GM12878 (cell line): ENCODE results near the gene EIF3M. TPM values are rescaled to one million over a fixed set of nuclear protein-coding genes. Genes with fewer than 3 reads are reported as not detected.

ENCODE experiments used
- ATAC-seq: fragments of 200-7000 bp; cut with Tn5 transposase; 3 replicates; pipeline ENCODE4 v1.9.1; 2020; ENCODE audit warnings: mild to moderate bottlenecking, moderate library complexity
- BruUV-seq: library from RNA; stranded (reverse); fragments of 400-500 nt; replicated peaks from 2 replicates; lab custom pipeline; 2021; lab: Mats Ljungman, UMichigan
- CTCF ChIA-PET: fragments of 300-600 bp; sonication (Branson Sonifier 250); formaldehyde crosslinking; extraction: SDS; loops from one replicate; lab custom pipeline; 2021; ENCODE audit warnings: inconsistent platforms; lab: Yijun Ruan, JAX
- POLR2A ChIA-PET: fragments of 350-600 bp; formaldehyde crosslinking; extraction: SDS; loops from one replicate; lab custom pipeline; 2021; ENCODE audit warnings: inconsistent platforms; lab: Charles Lee
- RAD21 ChIA-PET: fragments of 300-600 bp; sonication (Branson Sonifier 250); formaldehyde crosslinking; loops from one replicate; lab custom pipeline; 2023; ENCODE audit warnings: antibody characterized with exemption; ENCODE audit not compliant: unreplicated experiment; lab: Charles Lee
- SMC1A ChIA-PET: fragments of 300-600 bp; sonication (Branson Sonifier 250); formaldehyde crosslinking; loops from one replicate; lab custom pipeline; 2023; ENCODE audit not compliant: unreplicated experiment, uncharacterized antibody; lab: Charles Lee
- DNase-seq: peaks from one replicate; pipeline ENCODE4 v3.0.0-alpha.2; 2011; ENCODE audit warnings: low read depth, low spot score
- FAIRE-seq: peaks from 3 replicates; lab custom pipeline; 2011; peaks lifted over from hg19 to GRCh38; lab: Jason Lieb, UNC
- H2AFZ ChIP-seq: 2 replicates; pipeline ENCODE4 v1.6.0; 2011; ENCODE audit warnings: low read depth, low read length, control low read depth; ENCODE audit not compliant: control insufficient read depth
- H3K27ac ChIP-seq: 2 replicates; pipeline ENCODE4 v1.5.1; 2011; ENCODE audit warnings: control low read depth; ENCODE audit not compliant: control insufficient read depth, insufficient read depth
- H3K27me3 ChIP-seq, 2 experiments: replicated peaks in 1 of 2; 2 replicates each; pipeline versions ENCODE4 v1.6.0 to v1.6.1; 2011; ENCODE audit warnings: low read length in 1 of 2; ENCODE audit not compliant: control insufficient read depth in 2 of 2, insufficient read depth in 2 of 2
- H3K36me3 ChIP-seq, 2 experiments: 2 replicates each; pipeline ENCODE4 v1.5.1; 2011; ENCODE audit warnings: low read length in 1 of 2; ENCODE audit not compliant: control insufficient read depth in 2 of 2, insufficient read depth in 2 of 2
- H3K4me1 ChIP-seq: 2 replicates; pipeline ENCODE4 v1.6.1; 2011; ENCODE audit warnings: mild to moderate bottlenecking, low read length, moderate library complexity, mixed read lengths; ENCODE audit not compliant: control insufficient read depth, insufficient read depth
- H3K4me2 ChIP-seq: 2 replicates; pipeline ENCODE4 v1.6.0; 2011; ENCODE audit warnings: control low read depth; ENCODE audit not compliant: control insufficient read depth, insufficient read depth
- H3K4me3 ChIP-seq: fragments of 200-600 bp; sonication (generic); 2 replicates; pipeline ENCODE4 v1.5.1; 2016
- H3K79me2 ChIP-seq: 2 replicates; pipeline ENCODE4 v1.6.0; 2011; ENCODE audit warnings: low read length; ENCODE audit not compliant: control insufficient read depth, insufficient read depth
- H3K9ac ChIP-seq: 2 replicates; pipeline ENCODE4 v1.8.0; 2011; ENCODE audit warnings: low read length, control low read depth, mixed read lengths; ENCODE audit not compliant: control insufficient read depth, insufficient read depth
- H3K9me3 ChIP-seq: replicated peaks from 3 replicates; pipeline ENCODE4 v1.5.1; 2011; ENCODE audit warnings: mild to moderate bottlenecking, low read length; ENCODE audit not compliant: control insufficient read depth, insufficient read depth
- H4K20me1 ChIP-seq: 2 replicates; pipeline ENCODE4 v1.6.0; 2011; ENCODE audit not compliant: control insufficient read depth, insufficient read depth
- CTCF ChIP-seq, 3 experiments: IDR thresholded peaks in 2 of 3; conservative IDR thresholded peaks in 1 of 3; 2 replicates each; pipeline ENCODE4 v1.5.1; 2011; ENCODE audit warnings: low read depth in 3 of 3, low read length in 3 of 3, mild to moderate bottlenecking in 3 of 3, control low read depth in 2 of 3, moderate library complexity in 2 of 3, inconsistent platforms in 1 of 3, mixed read lengths in 1 of 3; ENCODE audit not compliant: control insufficient read depth in 2 of 3, insufficient read depth in 1 of 3; ENCODE audit errors: extremely low read depth in 1 of 3
- FOXK2 ChIP-seq: fragments of 450-650 bp; IDR thresholded peaks from 2 replicates; pipeline ENCODE4 v1.6.1; 2017; ENCODE audit warnings: mild to moderate bottlenecking, moderate library complexity
- HDGF ChIP-seq: fragments of 450-650 bp; IDR thresholded peaks from 2 replicates; pipeline ENCODE4 v1.6.1; 2016; ENCODE audit warnings: antibody characterized with exemption
- MTA2 ChIP-seq: fragments of 450-650 bp; IDR thresholded peaks from 2 replicates; pipeline ENCODE4 v1.6.1; 2016; ENCODE audit warnings: low read depth, mild to moderate bottlenecking, moderate library complexity
- MYC ChIP-seq: IDR thresholded peaks from 2 replicates; pipeline ENCODE4 v1.6.1; 2011; ENCODE audit warnings: mild to moderate bottlenecking, low read length, moderate library complexity, inconsistent platforms; ENCODE audit not compliant: insufficient read depth, insufficient replicate concordance, insufficient read length, severe bottlenecking
- RUNX3 ChIP-seq: IDR thresholded peaks from 2 replicates; pipeline ENCODE4 v1.6.1; 2012; ENCODE audit warnings: low read length, inconsistent platforms
- SRF ChIP-seq, 2 experiments: IDR thresholded peaks; 2 replicates each; pipeline ENCODE4 v1.6.1; 2011; ENCODE audit warnings: low read depth in 2 of 2, low read length in 2 of 2, mild to moderate bottlenecking in 1 of 2, moderate library complexity in 1 of 2
- SUPT20H ChIP-seq: IDR thresholded peaks from 2 replicates; pipeline ENCODE4 v1.6.1; 2011; ENCODE audit warnings: low read depth, mild to moderate bottlenecking, low read length, moderate library complexity, borderline replicate concordance; ENCODE audit not compliant: control insufficient read depth
- in situ Hi-C: fragments of 300-500 bp; cut with MboI; formaldehyde crosslinking; loops from 9 replicates; pipeline ENCODE4 v1.14.3; 2018; ENCODE audit warnings: mixed read lengths
- intact Hi-C: fragments of 100-400 bp; cut with micrococcal nuclease; formaldehyde crosslinking; loops from one replicate; pipeline ENCODE4 v1.14.2; 2022; ENCODE audit not compliant: unreplicated experiment
- polyA plus RNA-seq, 11 experiments: library from polyadenylated mRNA; depleted of rRNA in 4 of 11; unstranded in 6 of 11; stranded (reverse) in 5 of 11; fragments of >200 nt; fragmentation: Nextera tagmentation in 4 of 11; fragmentation: Illumina TruSeq in 1 of 11; extraction: Ambion mirVana in 4 of 11; extraction: Trizol in 1 of 11; gene quantifications; 1 replicate in 1 of 11; 2 replicates in 10 of 11; pipeline versions ENCODE4 v1.2.1 to v1.2.3, GENCODE V29; 2011 to 2016; ENCODE audit warnings: inconsistent platforms in 2 of 11, missing spikeins in 2 of 11, low read depth in 1 of 11
- total RNA-seq, 4 experiments: library from RNA; depleted of rRNA in 3 of 4; stranded (reverse); fragments of >200 nt in 3 of 4; fragmentation: Illumina TruSeq in 1 of 4; extraction: Trizol in 1 of 4; gene quantifications; 2 replicates each; pipeline versions ENCODE4 v1.2.1 to v1.2.3, GENCODE V29; 2013 to 2021

EIF3M gene
- total and polyA plus RNA-seq, 10 of the 15 experiments (the other 5 are each of a cell fraction or from before 2014, with no cell fraction given) = 392 to 1,205 (median 593) TPM

- TF ChIP-seq MYC (no peak), HDGF (no peak; the same call in 1 of the 2 replicates), CTCF (IDR thresholded peaks at IDR 0.05 in 2 of 3, conservative IDR thresholded peaks at IDR 0.05 in 1 of 3; ENCODE audit: control insufficient read depth in 2 of 3, extremely low read depth in 1 of 3, insufficient read depth in 1 of 3, low read depth in 3 of 3, low read length in 3 of 3) (peak; percentile 39 to 43 (median 39); a peak in 4 of 6 replicates)
- TF ChIP-seq, all 136 proteins: peak for 3
Observed at GRCh38 chr11:32586576-32587190, 3.1 kb downstream of the EIF3M start (continued).

DNA sequence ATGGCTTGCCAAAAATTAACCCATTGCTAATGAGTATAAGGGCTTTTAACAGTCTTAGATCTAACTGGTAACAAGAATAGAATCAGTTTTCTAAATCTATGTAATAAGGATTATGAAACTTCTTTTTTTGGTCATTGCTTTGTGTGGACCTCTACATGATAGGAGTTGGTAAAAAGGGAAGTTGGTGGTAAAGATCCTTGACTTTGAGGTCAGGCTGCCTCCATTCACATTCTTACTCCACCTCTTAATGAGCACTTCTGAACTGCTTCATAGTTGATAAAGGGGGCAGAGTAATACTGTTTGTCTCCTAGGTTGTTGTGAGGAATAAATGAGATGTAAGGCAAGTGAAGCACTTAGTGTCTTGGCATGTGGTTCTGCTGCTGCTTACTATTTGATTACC lies 10.6 kb downstream of the EIF3M start:
- Histone ChIP-seq H3K9me3 (no peaks in the 10 kb centered on the region), H2AFZ (no peak overlapping the region), H4K20me1 (no peaks in the 10 kb centered on the region), H3K4me3 (no peak overlapping the region), H3K36me3 (peaks cover 0 to 63% of the 10 kb centered on the region in 2 experiments), H3K27me3 (no peaks in the 10 kb centered on the region), H3K4me1 (no peaks in the 10 kb centered on the region), H3K4me2 (no peak overlapping the region), H3K79me2 (no peaks in the 10 kb centered on the region; the same call in none of the 2 replicates), H3K27ac (no peak overlapping the region; the same call in 1 of the 2 replicates), H3K9ac (no peak overlapping the region)
- intact Hi-C loops = no loop called here
- ChIA-PET CTCF (interaction anchor here (0.8 to 1.2 kb wide), 3 partner anchors 8 to 73 kb away, joined by 3 to 5 read pairs (median 4); partner anchors contain the start of gene EIF3M), POLR2A (interaction anchor here (1.2 kb wide), 1 partner anchor 11 kb away, joined by 3 read pairs; the partner anchor contains the start of gene EIF3M), SMC1A (interaction anchor here (0.9 to 2.9 kb wide), 4 partner anchors 8 to 287 kb away, joined by 3 to 10 read pairs (median 5); no protein-coding TSS in a partner anchor), RAD21 (no interaction called here)
- TF ChIP-seq RUNX3 (peak; percentile 59), FOXK2 (no peak), SRF (IDR thresholded peaks at IDR 0.05; ENCODE audit: low read depth in 2 of 2, low read length in 2 of 2) (no peak), MTA2 (peak; percentile 55; the same call in 1 of the 2 replicates), SUPT20H (no peak)
- in situ Hi-C loops = no loop called here
- FAIRE-seq = no peak
- DNase-seq = no peak
- no TSS peak for BruUV-seq
- ATAC-seq = peak; percentile 80
